GM21381 (cell line): ENCODE data around the gene DNAAF5.
"Not testable (repeated sequence)": the region's sequence is repeated elsewhere in the genome, so short reads cannot be mapped to it uniquely, and the experiment has no call there.

Source experiments
- ATAC-seq: cut with Tn5 transposase; IDR thresholded peaks from one replicate; pipeline ENCODE4 v1.9.1; 2021; ENCODE audit warnings: mild to moderate bottlenecking, moderate library complexity; ENCODE audit not compliant: unreplicated experiment

The DNAAF5 gene

GRCh38 chr7:729140-730000 is 2.9 kb downstream of the DNAAF5 start:
- no peak for ATAC-seq

DNA sequence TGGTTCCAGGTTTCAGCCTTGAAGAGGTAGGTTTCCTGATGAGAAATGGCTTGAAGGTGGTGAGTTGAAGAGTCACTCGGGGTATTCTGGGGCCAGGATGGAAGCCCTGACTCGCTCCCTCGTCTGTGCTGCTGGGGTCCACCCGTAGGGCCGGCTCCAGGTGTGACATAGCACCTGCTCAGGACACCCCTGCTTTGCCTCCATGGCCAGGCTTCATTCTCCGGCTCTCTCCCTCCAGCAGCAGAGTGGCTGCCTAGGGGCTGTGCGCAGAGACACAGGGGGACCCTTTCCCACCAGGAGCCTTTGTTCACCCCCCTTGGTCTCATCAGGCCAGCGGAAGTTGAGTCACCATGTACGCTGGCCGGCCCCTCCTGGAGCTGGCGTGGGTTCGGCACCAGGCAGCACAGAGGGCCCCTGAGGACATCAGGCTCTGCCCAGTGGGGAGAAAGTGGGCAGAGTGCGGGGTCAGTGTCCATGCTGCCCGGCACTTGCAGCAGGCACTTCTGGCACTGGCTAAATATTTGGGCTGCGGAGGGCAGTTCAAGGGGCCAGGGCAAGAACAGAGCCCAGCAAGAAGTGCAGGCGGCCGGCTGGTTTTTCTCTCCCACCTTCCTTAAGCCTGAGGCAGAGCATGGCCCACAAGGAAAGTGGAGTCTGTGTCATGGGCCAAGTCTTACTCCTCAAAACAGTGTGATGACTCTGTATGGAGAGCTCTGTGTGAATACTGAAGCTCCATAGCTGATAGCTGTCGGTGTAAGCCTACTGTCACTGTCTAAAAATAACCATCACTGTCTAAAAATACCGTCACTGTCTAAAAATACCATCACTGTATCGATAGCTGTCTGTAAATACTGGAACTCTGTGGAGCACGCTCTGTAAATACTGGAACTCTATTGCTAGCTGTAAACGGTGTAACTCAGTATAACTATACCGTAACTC is 4.3 kb downstream of the DNAAF5 start:
- ATAC-seq = no peak

DNA sequence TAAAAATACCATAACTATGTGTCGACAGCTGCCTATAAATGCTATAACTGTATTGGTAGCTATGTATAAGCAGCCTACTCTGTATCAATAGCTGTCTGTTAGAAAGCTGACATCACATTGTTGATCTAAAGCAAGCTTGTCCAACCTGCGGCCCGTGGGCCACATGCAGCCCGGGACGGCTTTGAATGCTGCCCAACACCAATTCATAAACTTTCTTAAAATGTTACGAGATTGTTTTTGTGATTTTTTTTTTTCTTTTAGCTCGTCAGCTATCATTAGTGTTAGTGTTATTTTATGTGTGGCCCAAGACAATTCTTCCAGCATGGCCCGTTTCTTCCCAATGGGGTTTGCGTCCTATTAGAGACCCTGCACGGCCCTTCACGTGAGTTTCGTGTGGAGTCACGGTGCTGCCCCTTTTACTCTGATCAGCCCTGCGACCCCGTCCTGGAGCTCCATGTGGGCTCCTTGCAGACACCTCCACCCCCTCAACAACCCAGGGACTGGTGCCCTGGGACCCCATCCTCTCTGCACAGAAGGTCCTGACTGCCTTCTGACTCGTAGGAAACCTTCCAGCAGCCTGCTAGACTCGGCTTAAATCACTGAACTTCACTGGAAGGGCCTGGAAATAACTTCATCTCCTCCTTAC is 5.1 kb downstream of the DNAAF5 start:
- no peak for ATAC-seq

DNA sequence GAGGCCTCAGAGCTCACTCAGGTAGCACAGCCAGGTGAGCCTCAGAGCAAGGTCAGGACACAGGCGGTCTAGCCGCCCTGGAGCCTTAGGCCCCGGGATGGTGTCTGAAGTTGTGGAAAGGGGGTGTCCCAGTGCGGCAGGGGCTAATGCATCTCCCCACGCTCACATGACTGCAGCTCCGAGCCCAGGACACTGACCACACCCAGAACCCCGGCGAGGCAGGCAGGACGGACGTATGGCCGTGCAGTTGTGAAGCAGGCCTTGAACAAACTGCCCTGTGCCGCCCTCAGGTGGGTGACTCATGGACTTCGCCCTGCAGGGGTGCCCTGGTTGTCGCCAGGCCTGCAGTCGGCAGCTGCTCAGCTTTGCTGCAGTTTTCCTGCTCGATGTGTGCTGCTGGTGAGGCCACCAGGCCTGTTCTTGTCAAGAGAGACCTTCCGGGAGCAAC is 5.6 kb downstream of the DNAAF5 start:
- no peak for ATAC-seq

GRCh38 chr7:732556-732955 is 6.1 kb downstream of the DNAAF5 start:
- no peak for ATAC-seq

DNA sequence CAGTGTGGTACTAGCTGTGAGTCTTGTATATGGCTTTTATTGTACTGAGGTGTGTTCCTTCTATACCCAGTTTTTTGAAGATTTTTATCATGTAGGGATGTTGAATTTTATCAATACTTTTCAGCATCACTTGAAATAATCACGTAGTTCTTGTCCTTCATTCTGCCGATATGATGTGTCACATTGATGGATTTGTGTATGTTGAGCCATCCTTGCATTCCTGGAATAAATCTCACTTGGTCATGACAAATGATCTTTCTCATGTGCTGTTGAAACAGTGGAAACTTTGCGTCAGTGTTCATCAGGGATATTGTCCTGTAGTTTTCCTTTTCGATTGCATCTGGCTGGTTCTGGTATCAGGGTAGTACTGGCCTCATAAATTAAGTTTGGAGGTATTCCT is 7.7 kb downstream of the DNAAF5 start:
- no peak for ATAC-seq

- ATAC-seq = no peak
Observed at GRCh38 chr7:734808-735207, 8.3 kb downstream of the DNAAF5 start.

DNA sequence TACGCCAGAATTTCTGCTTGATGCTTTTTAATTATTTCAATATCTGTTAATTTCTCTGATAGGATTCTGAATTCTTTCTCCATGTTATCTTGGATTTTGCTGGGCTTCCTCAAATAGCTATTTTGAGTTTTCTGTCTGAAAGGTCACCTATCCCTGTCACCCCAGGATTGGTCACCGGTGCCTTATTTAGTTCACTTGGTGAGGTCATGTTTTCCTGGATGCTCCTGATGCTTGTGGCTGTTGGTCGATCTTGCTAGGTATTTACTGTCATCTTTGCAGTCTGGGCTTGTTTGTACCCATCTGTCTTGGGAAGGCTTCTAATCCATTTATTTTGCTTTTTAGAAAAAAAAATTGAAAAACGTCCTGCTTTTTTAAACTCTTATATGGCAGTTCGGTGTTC is 11.7 kb downstream of the DNAAF5 start:
- no peak for ATAC-seq

DNA sequence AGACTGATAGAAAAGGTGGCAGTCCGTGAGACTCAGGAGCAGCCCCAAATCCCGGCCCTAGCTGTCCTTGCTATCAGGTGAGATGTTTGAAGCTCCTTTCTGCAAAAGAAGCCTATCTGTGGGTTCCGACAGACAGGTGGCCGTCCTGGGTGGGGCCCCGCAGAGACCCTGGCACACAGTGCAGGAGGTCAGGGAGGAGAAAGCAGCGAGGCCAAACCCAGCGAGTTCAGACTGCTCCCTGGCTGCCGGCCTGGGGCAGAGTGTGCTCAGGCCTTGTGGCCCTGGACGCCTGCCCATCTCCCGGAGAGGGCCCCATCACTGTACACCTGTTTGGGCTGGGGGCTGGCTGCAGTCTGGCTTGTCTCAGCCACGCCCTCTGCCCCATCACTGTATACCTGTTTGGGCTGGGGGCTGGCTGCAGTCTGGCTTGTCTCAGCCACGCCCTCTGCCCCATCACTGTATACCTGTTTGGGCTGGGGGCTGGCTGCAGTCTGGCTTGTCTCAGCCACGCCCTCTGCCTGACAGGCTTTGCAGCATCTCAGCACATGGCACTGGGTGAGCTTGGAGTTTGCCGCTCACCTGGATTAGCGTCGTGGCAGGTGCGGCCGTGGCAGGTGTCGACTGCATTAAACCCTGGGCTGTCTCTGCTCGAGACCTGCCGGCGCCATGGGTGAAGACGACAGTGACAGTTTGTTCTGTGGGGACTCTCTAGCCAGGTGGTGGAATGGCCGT is 12.4 kb downstream of the DNAAF5 start:
- ATAC-seq = no peak

GRCh38 chr7:739455-739982 is 13.0 kb downstream of the DNAAF5 start:
- ATAC-seq = no peak

- no peak for ATAC-seq
Observed at GRCh38 chr7:739983-740942, 13.8 kb downstream of the DNAAF5 start.

DNA sequence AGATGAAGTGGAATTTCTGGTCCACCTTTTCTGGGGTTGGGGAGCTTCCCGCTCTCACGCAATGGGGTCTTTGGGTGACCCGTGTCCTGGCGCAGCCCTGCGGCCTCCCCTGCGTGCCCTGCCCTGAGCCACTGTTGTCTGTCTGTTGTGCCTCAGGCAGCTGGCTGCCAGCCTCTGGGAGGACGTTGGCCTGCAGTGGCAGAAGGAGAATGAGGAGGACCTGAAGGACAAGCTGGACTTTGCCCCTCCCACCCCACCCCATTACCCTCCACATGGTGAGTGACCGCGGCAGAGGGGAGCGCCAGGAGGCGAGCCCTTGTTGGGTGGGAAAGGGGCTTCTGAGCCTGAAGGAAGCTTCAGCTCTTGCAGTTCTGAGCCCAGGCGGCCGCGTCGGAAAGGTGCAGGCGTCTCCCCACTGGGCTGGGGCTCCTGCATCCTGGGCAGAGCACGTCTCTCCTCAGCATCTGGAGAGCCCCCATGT is 14.7 kb downstream of the DNAAF5 start:
- no peak for ATAC-seq

DNA sequence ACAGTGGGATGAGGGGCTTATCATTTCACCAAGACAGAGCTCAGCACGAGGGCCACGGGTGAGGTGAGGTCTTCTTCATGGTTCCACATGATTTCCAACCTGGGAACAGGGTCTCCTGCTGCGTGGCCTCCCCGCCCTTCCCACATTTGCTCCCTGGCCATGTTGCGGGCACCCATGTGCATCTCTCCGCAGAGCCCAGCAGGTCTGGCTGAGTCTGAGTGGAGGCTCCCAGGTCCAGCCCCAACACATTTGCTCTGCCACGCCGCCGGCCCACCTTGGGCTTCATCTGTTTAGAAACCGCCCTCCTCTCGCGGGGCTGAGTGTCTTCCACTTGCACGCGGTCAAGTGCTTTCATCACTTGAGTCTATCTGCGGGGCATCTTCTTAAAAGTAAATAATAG is 15.4 kb downstream of the DNAAF5 start:
- ATAC-seq = no peak

DNA sequence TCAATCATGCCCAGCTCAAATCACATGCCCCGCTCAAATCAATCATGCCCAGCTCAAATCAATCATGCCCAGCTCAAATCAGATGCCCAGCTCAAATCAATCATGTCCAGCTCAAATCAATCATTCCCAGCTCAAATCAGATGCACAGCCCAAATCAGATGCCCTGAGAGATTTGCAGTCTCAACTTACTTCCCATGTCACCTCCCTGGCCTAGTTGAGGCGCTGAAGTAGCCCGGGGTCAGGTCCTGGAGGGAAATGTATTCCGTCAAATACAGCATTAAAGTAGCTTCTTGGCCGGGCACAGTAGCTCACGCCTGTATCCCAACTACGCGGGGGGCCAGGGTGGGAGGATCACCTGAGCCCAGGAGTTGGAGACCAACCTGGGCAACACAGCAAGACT is 16.3 kb downstream of the DNAAF5 start:
- no peak for ATAC-seq

- ATAC-seq = not testable (repeated sequence)
Observed at GRCh38 chr7:743341-744127, 17.0 kb downstream of the DNAAF5 start.

DNA sequence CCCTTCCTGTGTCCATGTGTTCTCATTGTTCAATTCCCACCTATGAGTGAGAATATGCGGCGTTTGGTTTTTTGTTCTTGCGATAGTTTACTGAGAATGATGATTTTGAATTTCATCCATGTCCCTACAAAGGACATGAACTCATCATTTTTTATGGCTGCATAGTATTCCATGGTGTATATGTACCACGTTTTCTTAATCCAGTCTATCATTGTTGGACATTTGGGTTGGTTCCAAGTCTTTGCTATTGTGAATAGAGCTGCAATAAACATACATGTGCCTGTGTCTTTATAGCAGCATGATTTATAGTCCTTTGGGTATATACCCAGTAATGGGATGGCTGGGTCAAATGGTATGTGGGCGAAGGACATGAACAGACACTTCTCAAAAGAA is 17.6 kb downstream of the DNAAF5 start:
- ATAC-seq = not testable (repeated sequence)

DNA sequence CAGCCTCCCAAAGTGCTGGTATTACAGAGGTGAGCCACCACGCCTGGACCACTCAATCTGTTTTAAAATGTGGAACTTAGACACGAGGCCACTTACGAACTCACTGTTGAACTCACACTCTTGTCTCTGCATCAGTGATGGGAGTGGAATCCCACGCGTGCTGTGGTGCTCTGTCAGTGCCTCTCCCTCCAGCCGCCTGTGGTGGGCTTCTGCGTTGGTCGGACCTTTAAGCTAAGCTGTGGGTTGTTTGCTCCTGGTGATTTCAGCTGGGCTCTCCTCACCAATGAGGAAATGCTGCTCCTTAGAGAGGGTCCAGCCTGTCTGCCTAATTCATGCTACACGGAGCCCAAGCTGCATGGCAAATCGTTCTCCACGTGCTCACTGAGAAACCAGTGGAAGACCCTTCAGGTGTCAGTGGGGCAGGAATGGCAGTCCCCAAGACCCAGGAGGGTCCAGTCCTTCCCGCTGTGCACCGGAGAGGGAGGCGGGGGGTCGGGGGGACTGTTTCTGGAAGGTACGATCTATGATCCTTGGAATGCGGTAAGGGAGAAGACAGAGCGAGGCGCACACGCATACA is 18.4 kb downstream of the DNAAF5 start:
- no peak for ATAC-seq
